Left colon (tissue), 2 donors: ENCODE measurements around the gene STK17B. TPM values are rescaled to one million over a fixed set of nuclear protein-coding genes. Genes with fewer than 3 reads are reported as not detected.
"Not testable (repeated sequence)": the region's sequence is repeated elsewhere in the genome, so short reads cannot be mapped to it uniquely, and the experiment has no call there.

ENCODE experiments used
- ATAC-seq: fragments of 200-7000 bp; cut with Tn5 transposase; one replicate; pipeline ENCODE4 v1.9.1; 2020; ENCODE audit warnings: mild to moderate bottlenecking, moderate library complexity
- DNase-seq, 2 donors: peaks; one replicate each; pipeline ENCODE4 v3.0.0-alpha.2; 2020
- intact Hi-C, 2 donors: fragments of 100-400 bp; cut with DNase I in 1 of 2; cut with micrococcal nuclease in 1 of 2; formaldehyde crosslinking; loops; one replicate each; pipeline versions ENCODE4 v1.11.2 to v1.14.0; 2022; cut with DNase I, micrococcal nuclease
- total RNA-seq, 2 donors: library from RNA; stranded (reverse); fragmentation: NEBNext Ultra II Directional; extraction: Animal tissue kit (Norgen Biotek cat#: 25700); gene quantifications; one replicate each; pipeline ENCODE4 v1.2.1, GENCODE V29; 2021
- donor health status: DM: no; HTN: no; CAD: no.
- donor health status: DM: yes; HTN: yes; CAD: no.

STK17B gene
- total RNA-seq, 2 donors from 2014 or later, result 43.1 to 59.9 TPM

- peak in 1 of 2 donors; percentile 13 for DNase-seq
- intact Hi-C loops, result loop anchor here in 1 of 2 donors (10.0 kb wide), 1 partner anchor 245 kb away; no protein-coding TSS in a partner anchor
- ATAC-seq, result not testable (repeated sequence)
These were observed 81.9 kb downstream of the STK17B start for GRCh38 chr2:196089448-196089847.

GRCh38 chr2:196088203-196088602 lies 83.2 kb downstream of the STK17B start:
- DNase-seq, result peak; percentile 38 to 57
- ATAC-seq, result peak; percentile 89
- intact Hi-C loops, result loop anchor here in 1 of 2 donors (10.0 kb wide), 1 partner anchor 247 kb away; no protein-coding TSS in a partner anchor

- intact Hi-C loops, result loop anchor here in 1 of 2 donors (10.0 kb wide), 1 partner anchor 248 kb away; no protein-coding TSS in a partner anchor
- DNase-seq, result no peak
- no peak for ATAC-seq
These were observed 84.6 kb downstream of the STK17B start for GRCh38 chr2:196086517-196087368.

GRCh38 chr2:196083601-196084000 lies 87.8 kb downstream of the STK17B start:
- ATAC-seq, result no peak
- DNase-seq, result no peak
- intact Hi-C loops, result loop anchor here in 1 of 2 donors (10.0 kb wide), 1 partner anchor 251 kb away; no protein-coding TSS in a partner anchor

Other genes starting within 250 kb of the STK17B start
- gene DNAH7, start 102.7 kb downstream of the STK17B start, total RNA-seq, result 1 to 10 TPM; 2.6 to 5.5 TPM